Head of caudate nucleus (tissue), 42 donors: ENCODE results near the gene ABHD17A.

Source experiments
- DNase-seq, 42 donors: peaks; one replicate each; pipeline versions ENCODE4 v3.0.0 to v3.0.0-alpha.2; 2020 to 2021; ENCODE audit warnings: mixed read lengths in 7 of 42
- intact Hi-C: fragments of 100-400 bp; cut with DNase I; formaldehyde crosslinking; loops from one replicate; pipeline ENCODE4 v1.15.0; 2022

Gene ABHD17A

GRCh38 chr19:1847348-1847683 lies 38.0 kb downstream of the ABHD17A start:
- intact Hi-C loops, result no loop called here
- no peak for DNase-seq

- intact Hi-C loops, result no loop called here
- DNase-seq, result peak in 30 of 42 donors; percentile 42 to 87 (median 72)
Observed at GRCh38 chr19:1846517-1847204, 38.6 kb downstream of the ABHD17A start.

GRCh38 chr19:1845642-1846041 lies 39.7 kb downstream of the ABHD17A start:
- intact Hi-C loops, result no loop called here
- DNase-seq, result no peak

DNA sequence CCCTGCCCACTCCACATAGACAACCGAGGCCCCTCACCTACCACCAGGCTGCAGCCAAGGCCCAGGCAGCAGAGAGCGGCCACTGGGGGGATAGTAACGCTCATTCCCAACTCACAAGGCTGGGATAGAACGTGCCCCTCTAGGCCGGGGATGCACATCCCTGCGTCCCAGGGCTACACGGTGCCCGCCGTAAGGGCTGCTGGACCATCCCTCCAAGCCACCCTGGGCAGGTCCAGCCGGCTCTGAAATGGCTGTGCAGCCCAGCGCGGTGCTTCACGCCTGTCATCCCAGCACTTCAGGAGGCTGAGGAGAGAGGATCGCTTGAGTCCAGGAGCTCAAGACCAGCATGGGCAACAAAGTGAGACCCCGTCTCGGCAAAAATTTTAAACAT lies 40.2 kb downstream of the ABHD17A start:
- intact Hi-C loops, result no loop called here
- DNase-seq, result no peak

GRCh38 chr19:1844513-1845124 lies 40.7 kb downstream of the ABHD17A start:
- intact Hi-C loops, result no loop called here
- no peak for DNase-seq

DNA sequence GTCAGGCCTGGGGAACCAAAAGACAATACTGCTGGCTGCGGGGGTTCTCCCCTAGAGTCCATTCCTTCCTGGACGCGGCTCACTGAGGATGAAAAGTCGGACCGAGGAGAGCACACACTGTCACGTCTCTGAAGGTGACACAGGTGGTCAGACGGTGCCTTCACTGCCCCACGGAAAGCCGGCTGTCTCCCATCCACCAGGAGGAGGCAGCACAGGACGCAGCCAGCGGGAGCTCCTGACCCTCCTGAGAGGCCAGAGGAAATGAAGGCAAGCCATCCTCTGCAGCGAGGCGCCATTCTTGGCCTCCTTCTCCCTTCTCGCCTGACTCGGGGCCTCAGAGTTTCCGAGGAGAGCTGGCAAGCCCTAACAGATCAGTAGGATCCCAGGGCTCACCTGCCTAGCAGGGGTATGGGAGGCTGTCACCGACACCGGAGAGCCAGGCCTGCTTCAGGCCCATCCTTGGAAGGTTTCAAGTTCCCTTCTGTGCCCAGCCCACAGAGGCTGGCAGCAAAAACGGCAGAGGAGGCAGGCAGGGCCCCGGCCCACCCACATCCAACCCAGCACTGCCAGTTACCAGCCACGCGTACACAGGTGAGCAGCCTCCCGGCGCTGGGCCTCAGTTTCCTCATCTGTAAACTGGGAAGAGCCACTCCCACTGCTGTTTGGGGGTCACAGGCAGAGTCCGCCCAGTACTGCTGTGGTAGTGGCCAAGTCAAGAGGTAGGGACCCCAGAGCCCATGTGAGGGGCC lies 41.5 kb downstream of the ABHD17A start:
- intact Hi-C loops, result no loop called here
- no peak for DNase-seq

- DNase-seq, result no peak
- intact Hi-C loops, result no loop called here
Observed at GRCh38 chr19:1843116-1843515, 42.2 kb downstream of the ABHD17A start.

DNA sequence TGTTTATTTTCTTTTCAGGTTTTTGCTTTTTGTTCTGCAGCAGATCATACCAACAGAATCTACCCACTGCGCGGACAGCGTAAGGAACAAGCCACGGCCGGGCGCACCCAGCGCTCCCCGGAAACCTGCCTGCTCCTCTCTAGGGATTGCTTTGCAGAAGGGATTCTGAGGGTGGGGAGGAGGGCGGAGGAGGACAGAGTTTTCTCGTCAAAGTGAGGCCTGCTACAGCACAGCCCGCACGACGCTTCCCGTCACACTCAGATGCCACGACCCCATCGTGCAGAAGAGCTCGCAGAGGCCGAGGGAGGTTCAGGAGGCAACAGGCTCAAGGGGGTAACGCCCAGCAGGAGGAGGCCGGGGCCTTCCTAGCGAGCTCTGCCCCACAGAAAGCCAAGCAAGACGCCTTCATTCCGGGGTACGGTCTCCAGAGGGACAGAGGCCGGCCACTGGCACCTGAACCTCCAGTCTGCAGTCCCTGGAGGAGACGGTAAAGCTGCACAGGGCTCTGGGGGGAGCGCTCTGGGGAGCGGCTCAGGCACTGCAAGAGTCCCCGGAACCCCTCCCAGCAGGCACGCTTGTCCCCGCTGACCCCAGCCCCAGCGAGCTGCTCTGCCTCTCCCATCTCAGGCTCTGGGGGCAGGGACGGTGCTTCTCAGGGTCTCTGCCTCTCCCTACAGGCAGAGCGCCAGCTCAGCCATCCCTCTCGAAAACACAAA lies 43.9 kb downstream of the ABHD17A start:
- intact Hi-C loops, result no loop called here
- peak in 40 of 42 donors; percentile 33 to 89 (median 69) for DNase-seq

GRCh38 chr19:1840541-1841115 lies 44.7 kb downstream of the ABHD17A start:
- intact Hi-C loops, result no loop called here
- no peak for DNase-seq

GRCh38 chr19:1839658-1840540 lies 45.4 kb downstream of the ABHD17A start:
- intact Hi-C loops, result no loop called here
- DNase-seq, result no peak

DNA sequence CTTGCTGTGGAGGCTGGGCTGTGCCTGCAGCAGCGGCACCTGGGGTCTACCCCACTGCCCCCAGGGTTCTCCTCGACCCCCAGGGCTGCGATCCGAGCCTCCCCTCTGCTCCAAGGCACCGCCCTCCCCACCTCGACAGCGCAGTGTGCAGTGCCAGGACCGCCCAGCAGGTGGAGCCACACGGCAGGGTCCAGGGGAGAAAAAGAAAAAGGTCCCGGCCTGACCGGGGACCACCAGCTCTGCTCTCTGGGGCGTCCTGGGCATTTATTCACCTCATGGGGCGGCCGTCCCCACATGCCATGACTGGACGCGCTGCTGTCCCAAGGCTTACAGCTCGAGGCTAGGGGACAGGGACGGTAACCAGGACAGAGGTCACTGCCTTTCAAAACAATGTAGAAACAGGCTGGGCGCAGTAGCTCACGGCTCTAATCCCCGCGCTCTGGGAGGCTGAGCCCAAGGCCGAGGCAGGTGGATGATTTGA lies 47.6 kb downstream of the ABHD17A start:
- intact Hi-C loops, result no loop called here
- peak in 18 of 42 donors; percentile 28 to 73 (median 56) for DNase-seq

GRCh38 chr19:1837222-1837565 lies 48.1 kb downstream of the ABHD17A start:
- no peak for DNase-seq
- intact Hi-C loops, result no loop called here

- no peak for DNase-seq
- intact Hi-C loops, result no loop called here
Observed at GRCh38 chr19:1836458-1837221, 48.7 kb downstream of the ABHD17A start.

GRCh38 chr19:1833540-1833939 lies 51.8 kb downstream of the ABHD17A start:
- intact Hi-C loops, result no loop called here
- DNase-seq, result peak in 11 of 42 donors; percentile 26 to 72 (median 43)

DNA sequence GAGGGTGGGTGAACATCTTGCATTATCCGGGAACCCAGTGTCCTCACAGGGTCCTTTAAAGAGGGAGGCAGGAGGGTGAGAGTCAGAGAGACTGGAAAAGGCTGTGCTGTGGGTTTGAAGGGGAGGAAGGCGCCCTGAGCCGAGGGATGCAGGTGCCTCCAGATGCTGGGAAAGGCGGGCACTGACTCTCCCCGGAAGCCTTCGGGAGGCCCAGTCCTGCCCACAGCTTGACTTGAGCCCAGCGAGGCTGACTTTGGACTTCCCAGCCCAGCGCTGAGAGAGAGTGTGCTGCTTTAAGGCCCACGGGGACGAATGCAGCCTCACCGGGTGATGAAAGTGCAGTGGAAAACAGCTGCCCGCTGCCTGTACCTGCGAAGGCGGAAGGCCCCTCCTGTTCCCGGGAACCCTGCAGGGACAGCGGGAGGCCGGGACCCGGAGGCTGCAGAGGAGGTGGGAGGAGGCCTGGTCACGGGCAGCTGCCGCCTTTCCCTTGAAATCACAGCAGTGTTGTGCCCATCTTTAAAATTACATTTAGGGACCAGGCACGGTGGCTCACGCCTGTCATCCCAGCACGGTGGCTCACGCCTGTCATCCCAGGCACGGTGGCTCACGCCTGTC lies 53.1 kb downstream of the ABHD17A start:
- intact Hi-C loops, result no loop called here
- DNase-seq, result no peak

DNA sequence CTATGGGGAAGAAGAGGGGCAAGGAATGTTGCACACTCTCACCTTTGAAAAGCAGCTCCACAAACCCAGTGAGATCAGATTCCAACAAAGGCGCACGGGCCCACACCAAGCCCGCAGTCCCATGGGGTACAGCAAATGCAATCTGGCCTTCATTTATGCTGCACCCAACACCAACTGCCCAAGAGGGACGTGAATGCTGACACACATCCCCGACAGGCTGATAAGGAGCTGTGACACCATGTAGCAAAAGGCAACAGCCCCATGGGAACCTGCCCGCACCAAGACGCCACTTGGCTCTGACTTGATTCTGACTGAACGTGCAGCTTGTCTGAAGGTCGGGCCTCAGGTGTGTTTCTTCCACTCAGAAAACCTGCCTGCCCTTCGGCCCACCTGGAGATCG lies 54.3 kb downstream of the ABHD17A start:
- intact Hi-C loops, result no loop called here

DNA sequence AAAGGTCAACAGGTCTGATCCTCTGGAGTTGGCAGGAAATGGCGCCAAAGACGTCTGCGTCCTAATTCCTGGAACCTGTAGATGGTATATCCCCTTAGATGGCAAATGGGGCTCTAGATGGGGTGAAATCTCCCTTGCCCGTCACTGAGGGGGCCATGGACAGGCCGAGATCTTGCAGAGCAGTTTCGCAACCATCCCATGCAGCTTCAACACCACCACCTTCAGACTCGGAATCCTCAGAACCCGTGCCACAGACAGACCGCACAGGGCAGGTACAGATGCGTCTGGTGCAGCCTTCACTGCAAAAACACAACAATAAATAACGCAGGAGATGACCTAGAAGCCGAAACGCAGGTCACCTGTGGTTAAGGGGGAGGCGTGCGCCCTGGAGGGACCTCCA lies 54.7 kb downstream of the ABHD17A start:
- intact Hi-C loops, result no loop called here

More for the DNA sequence above, 54.3 kb downstream of the ABHD17A start:
- DNase-seq, result no peak

More for the DNA sequence above, 54.7 kb downstream of the ABHD17A start:
- no peak for DNase-seq
